OCI-LY3 (cell line): ENCODE data around the gene IFFO2.

Experiments used
- H2AFZ ChIP-seq: fragments of 200-600, 300-600 bp; shearing (Covaris generic); 2 replicates; pipeline ENCODE4 v1.6.0; 2014; ENCODE audit warnings: antibody characterized with exemption, low read depth, low read length
- H3K27ac ChIP-seq: fragments of 200-600, 300-600 bp; sonication (generic); 2 replicates; pipeline ENCODE4 v1.5.1; 2014; ENCODE audit warnings: mild to moderate bottlenecking, low read length, moderate library complexity, mixed read lengths
- H3K27me3 ChIP-seq: fragments of 200-600, 300-600 bp; sonication (generic); 2 replicates; pipeline ENCODE4 v1.6.1; 2014; ENCODE audit warnings: low read depth, low read length, mixed read lengths
- H3K36me3 ChIP-seq: fragments of 200-600, 300-600 bp; sonication (generic); replicated peaks from 2 replicates; pipeline ENCODE3; 2014; ENCODE audit warnings: low read depth, low read length, mixed read lengths
- H3K4me1 ChIP-seq: fragments of 300-600, 200-600 bp; sonication (generic); 2 replicates; pipeline ENCODE4 v1.6.1; 2014; ENCODE audit warnings: low read length, mixed read lengths
- H3K4me2 ChIP-seq: fragments of 200-600, 300-600 bp; sonication (generic); 2 replicates; pipeline ENCODE4 v1.6.1; 2014; ENCODE audit warnings: low read length, mixed read lengths
- H3K4me3 ChIP-seq: fragments of 300-600, 200-600 bp; sonication (generic); 2 replicates; pipeline ENCODE4 v1.5.1; 2014; ENCODE audit warnings: antibody characterized with exemption, mild to moderate bottlenecking, low read length, moderate library complexity
- H3K79me2 ChIP-seq: fragments of 300-600, 200-600 bp; shearing (Covaris generic); 2 replicates; pipeline ENCODE4 v1.6.1; 2014; ENCODE audit warnings: mild to moderate bottlenecking, low read length, mixed read lengths
- H3K9ac ChIP-seq: fragments of 300-600, 200-600 bp; shearing (Covaris generic); 2 replicates; pipeline ENCODE4 v1.6.0; 2014; ENCODE audit warnings: mild to moderate bottlenecking, low read length, moderate library complexity
- H3K9me3 ChIP-seq: fragments of 200-600, 300-600 bp; shearing (Covaris generic); 2 replicates; pipeline ENCODE4 v1.6.1; 2014; ENCODE audit warnings: low read length, mixed read lengths; ENCODE audit not compliant: insufficient read depth
- H4K20me1 ChIP-seq: fragments of 200-600, 300-600 bp; sonication (generic); 2 replicates; pipeline ENCODE4 v1.6.1; 2016; ENCODE audit warnings: low read length, mixed read lengths; ENCODE audit not compliant: insufficient read depth
- EZH2phosphoT487 ChIP-seq: fragments of 200-600 bp; shearing (Covaris generic); IDR thresholded peaks from 2 replicates; pipeline ENCODE4 v1.6.1; 2018; ENCODE audit warnings: antibody characterized with exemption, mixed run types, low read depth
- TF ChIP-seq, protein P1 (sequence below): fragments of 200-600, 300-600 bp; sonication (generic); IDR thresholded peaks from 2 replicates; pipeline ENCODE4 v1.5.1; 2014; ENCODE audit warnings: antibody characterized with exemption, low read length, low read depth

Gene IFFO2

DNA sequence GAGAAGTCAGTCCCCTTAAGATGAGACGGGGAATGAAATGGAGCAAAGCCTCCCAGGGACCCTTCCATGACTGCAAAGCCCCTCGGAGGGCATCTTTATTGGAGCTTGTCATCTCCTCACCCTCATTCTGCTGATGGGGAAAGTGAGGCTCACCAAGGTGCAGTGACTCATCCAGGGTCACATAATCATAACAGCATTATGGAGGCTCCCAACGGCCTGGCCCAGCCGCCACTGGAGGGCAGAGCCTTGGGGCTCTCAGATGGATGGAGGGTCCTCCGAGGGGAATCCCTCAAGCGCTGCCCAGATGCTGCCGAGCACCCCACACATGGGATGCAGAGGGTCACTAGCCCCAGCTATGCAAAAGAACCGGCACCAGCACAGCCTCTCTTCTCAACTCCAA, 18.9 kb downstream of the IFFO2 start:
- TF ChIP-seq, protein P1, sequence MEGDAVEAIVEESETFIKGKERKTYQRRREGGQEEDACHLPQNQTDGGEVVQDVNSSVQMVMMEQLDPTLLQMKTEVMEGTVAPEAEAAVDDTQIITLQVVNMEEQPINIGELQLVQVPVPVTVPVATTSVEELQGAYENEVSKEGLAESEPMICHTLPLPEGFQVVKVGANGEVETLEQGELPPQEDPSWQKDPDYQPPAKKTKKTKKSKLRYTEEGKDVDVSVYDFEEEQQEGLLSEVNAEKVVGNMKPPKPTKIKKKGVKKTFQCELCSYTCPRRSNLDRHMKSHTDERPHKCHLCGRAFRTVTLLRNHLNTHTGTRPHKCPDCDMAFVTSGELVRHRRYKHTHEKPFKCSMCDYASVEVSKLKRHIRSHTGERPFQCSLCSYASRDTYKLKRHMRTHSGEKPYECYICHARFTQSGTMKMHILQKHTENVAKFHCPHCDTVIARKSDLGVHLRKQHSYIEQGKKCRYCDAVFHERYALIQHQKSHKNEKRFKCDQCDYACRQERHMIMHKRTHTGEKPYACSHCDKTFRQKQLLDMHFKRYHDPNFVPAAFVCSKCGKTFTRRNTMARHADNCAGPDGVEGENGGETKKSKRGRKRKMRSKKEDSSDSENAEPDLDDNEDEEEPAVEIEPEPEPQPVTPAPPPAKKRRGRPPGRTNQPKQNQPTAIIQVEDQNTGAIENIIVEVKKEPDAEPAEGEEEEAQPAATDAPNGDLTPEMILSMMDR: no peak
- TF ChIP-seq EZH2phosphoT487: no peak
- Histone ChIP-seq H3K9me3 (no peaks in the 10 kb centered on the region), H3K79me2 (no peaks in the 10 kb centered on the region), H3K4me1 (no peaks in the 10 kb centered on the region), H3K4me2 (no peak overlapping the region), H4K20me1 (no peaks in the 10 kb centered on the region), H3K27me3 (0 out of 2 replicates have a peak, but pooled peaks cover 3% of the 10 kb centered on the region), H3K9ac (no peak overlapping the region), H3K36me3 (no peaks in the 10 kb centered on the region), H3K4me3 (no peak overlapping the region), H3K27ac (no peak overlapping the region), H2AFZ (no peak overlapping the region)

DNA sequence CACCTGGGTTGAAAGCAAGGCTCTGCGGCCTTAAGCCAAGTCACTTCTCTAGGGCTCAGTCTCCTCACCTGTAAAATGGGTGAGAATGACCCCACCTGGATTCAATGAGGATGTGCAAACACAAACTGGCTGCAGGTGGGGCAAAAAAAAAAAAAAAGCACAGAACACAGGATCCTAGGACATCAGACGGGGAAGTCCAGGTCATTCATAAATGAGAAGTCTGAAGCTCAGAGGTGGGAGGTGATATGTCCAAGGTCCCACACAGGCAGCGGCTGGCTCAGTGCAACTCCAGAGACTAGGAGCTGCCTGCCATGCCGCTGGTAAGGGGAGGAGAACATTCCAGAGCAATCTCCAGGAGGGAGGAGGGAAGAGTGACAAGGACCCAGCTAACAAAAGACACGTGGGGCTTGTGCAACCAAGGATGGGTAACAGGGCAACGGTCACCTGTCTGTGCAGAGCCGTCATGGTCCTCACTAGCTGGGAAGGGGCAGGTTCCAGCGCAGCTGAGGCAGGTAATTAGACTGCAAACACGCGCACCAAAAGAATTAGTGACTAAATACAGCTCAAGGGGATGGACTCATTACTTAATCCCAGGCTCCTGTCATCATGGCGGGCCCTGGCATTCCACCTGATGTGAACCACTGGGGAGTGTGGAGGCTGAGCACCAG, 19.5 kb downstream of the IFFO2 start:
- Histone ChIP-seq H3K4me3 (no peak overlapping the region), H3K4me1 (no peaks in the 10 kb centered on the region), H3K79me2 (no peaks in the 10 kb centered on the region), H3K36me3 (no peaks in the 10 kb centered on the region), H3K9ac (no peak overlapping the region), H3K27me3 (0 out of 2 replicates have a peak, but pooled peaks cover 3% of the 10 kb centered on the region), H3K9me3 (no peaks in the 10 kb centered on the region), H2AFZ (no peak overlapping the region), H4K20me1 (no peaks in the 10 kb centered on the region), H3K27ac (no peak overlapping the region), H3K4me2 (no peak overlapping the region)
- TF ChIP-seq, protein P1: no peak
- TF ChIP-seq EZH2phosphoT487: no peak

DNA sequence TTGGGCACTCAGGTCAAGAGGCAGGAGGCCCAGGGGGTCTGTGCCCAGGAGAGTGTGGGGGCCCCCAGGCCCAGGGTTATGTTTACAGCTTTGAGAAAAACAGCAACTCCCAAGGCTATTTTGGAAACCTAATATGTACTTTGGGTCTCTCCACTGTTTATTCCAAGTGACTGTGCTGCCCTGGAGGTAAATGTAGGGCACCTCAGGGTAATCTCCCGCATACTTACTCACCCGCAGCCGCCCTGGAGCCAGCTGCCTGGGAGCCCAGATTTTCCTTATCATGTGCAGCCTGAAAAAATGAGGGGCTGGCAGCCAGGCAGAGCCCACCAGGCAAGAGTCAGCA, 20.0 kb downstream of the IFFO2 start:
- Histone ChIP-seq H2AFZ (no peak overlapping the region), H3K9me3 (no peaks in the 10 kb centered on the region), H3K27ac (no peak overlapping the region), H3K4me3 (no peak overlapping the region), H3K36me3 (no peaks in the 10 kb centered on the region), H3K27me3 (0 out of 2 replicates have a peak, but pooled peaks cover 3% of the 10 kb centered on the region), H4K20me1 (no peaks in the 10 kb centered on the region), H3K4me1 (no peaks in the 10 kb centered on the region), H3K4me2 (no peak overlapping the region), H3K79me2 (no peaks in the 10 kb centered on the region), H3K9ac (no peak overlapping the region)
- no peak for TF ChIP-seq EZH2phosphoT487
- TF ChIP-seq, protein P1: no peak

DNA sequence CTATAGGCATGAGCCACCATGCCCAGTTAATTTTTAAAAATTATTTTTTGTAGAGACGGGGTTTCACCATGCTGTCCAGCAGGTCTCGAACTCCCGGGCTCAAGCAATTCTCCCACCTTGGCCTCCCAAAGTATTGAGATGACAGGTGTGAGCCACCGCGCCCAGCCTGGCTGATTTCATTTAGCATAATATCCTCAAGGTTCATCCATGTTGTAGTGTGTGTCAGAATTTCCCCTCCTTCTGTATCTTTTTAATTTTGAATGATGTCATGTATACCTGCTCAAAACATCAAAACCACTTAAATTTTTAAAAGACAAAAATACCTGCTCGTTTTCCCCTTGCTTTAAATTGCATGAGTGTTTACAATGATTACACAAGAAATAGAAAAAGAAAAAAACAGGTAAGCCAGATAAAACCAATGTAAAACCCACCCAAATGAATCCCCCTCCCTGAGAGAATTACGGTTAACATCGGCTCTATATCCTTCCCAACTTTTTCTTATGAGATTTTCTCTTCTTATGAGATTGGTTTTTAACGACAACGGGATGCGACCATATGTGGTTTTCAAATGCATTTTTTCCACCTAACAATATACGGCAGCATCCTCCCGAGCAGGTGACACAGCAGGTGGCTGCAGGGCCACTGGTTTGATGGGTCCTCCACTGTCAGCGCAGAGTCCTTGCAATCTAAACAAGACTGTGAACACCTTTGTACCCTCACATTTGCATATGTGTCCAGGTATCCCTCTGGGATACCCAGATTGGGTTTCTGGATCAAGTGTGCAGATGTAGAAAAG, 22.1 kb downstream of the IFFO2 start:
- Histone ChIP-seq H3K27ac (no peak overlapping the region), H3K9me3 (no peaks in the 10 kb centered on the region), H2AFZ (no peak overlapping the region), H3K36me3 (no peaks in the 10 kb centered on the region), H3K79me2 (no peaks in the 10 kb centered on the region), H3K27me3 (peaks cover 13% of the 10 kb centered on the region; the same call in 1 of the 2 replicates), H3K9ac (no peak overlapping the region), H3K4me3 (no peak overlapping the region), H3K4me2 (no peak overlapping the region), H3K4me1 (no peaks in the 10 kb centered on the region), H4K20me1 (no peaks in the 10 kb centered on the region)
- TF ChIP-seq, protein P1: no peak
- TF ChIP-seq EZH2phosphoT487: no peak
